NCI-H2227 (cell line): ENCODE results near the gene JMJD8.

Experiments used
- DNase-seq: peaks from one replicate; lab custom pipeline; 2025; ENCODE audit not compliant: unreplicated experiment; lab: John Stamatoyannopoulos, UW

Gene JMJD8

DNA sequence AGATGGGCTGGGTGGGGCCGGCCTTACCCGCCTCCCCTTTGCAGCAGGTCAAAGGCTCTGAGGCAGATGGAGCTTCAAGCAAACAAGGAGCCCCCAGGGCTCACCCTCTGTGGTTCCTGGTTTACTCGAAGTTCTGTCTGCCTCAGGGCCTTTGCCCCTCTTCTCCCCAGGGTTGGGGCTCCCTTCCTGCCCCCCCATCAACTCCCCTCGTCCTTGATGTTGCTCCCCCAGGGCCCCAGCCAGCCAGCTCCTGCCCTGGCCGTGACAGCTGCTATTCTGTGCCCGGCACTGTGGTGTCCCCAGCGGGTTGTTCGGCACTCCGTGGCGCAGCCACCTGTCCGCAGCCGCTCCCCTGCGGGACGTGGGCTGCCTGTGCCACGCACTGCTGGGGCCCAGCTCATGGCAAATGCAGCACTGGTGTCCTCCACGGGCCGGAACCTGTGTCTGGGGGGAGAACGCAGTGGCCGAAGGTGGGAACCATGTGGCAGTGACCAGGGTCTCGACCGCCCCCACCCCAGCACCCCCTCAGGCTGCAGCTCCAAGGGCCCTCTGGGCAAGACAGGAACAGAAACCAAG is 26.5 kb upstream of the JMJD8 start:
- no peak for DNase-seq

DNA sequence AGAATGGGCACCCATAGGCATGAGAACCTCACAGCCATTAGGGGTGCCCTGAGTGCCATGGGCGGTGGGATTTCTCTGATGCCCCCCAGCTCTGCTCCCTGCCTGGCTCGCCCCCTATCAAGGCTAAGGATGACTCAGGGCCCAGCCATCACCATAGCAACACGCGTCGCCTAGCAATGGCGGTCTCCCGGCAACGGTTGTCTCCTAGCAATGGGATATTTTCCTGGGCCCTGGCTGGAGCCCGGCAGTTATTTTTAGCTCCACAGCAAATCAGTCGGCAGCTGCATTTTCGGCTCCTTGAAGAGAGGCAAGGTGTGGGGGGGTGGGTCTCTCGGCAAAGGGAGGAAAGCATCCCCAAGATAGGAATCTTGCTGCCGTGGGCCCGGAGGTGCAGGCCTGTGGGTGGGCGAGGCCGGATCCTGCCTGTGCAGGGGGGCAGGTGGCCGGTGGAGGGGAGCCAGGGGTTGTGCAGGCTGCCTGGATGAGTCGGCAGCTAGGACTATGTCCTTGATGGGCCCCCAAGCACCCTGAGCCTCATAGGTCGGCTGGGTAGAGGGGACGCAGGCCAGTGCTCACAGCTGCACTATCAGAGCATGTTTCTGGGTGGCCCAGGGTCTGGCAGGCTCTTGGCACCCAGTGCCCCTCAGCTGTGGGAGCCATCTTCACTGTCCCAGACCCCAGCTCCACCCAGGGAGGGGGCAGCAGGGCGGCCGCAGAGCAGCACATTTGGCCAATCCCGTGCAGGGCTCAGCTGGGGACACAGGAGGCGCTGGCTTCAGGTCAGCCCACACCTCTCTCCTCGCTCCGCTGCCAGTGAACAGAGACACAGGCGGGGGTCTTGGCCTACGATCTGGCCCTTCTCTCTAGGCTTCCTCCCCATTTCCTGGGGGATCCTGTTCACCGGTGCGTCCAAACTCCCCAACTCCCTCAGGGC is 25.7 kb upstream of the JMJD8 start:
- DNase-seq, result peak; percentile 98

DNA sequence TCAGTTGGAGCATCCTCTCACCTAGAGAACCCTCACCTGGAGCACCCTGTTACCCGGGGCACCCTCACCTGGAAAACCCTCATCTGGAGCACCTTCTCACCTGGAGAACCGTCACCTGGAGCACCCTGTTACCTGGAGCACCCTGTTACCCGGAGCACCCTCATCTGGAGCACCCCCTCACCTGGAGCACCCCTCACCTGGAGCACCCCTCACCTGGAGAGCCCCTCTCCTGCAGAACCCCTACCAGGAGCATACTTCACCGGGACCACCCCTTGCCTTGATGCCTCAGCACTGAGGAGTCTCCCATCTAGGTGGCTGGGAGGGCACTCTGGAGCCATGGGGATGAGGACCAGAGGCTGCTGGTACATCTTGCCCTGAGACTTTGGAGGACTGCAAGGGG is 24.8 kb upstream of the JMJD8 start:
- DNase-seq, result no peak

DNA sequence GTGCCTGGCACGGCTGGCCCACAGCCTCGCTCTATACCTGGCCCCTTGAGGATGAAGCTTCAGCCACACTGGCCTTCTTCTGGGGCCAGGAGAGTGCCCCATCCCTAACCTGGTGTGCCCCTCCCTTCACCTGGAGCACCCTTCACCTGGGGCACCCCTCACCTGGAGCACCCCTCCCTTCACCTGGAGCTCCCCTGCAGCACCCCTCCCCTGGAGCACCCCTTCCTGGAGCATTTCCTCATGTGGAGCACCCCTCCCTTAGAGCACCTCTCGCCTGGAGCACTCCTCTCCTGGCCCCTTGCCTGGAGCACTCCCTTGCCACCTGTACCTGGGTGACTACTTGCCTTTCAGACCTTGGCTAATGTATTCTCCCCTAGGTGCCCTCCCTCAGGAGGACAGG is 23.9 kb upstream of the JMJD8 start:
- DNase-seq, result no peak

DNA sequence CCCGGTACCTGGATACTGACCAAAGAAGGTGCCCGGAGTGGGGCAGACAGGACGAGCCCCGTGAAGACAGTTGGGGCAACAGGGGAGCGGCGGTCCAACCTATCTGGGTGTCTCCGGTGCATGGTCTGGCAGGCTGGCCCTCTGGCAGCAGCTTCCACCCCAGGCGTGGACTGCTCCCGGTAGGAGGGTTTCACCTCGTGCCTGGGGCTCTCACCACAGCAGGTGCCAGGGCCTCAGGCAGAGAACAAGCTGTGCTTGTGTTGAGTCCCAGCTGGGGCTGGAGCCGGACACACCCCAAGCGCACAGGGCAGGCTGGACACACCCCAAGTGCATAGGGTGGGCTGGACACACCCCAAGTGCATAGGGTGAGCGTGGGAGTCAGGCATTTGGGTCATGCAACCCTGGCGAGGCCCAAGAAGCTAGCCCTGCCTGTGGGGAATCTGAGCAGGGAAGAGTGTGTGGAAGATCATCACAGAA is 23.0 kb upstream of the JMJD8 start:
- no peak for DNase-seq

DNA sequence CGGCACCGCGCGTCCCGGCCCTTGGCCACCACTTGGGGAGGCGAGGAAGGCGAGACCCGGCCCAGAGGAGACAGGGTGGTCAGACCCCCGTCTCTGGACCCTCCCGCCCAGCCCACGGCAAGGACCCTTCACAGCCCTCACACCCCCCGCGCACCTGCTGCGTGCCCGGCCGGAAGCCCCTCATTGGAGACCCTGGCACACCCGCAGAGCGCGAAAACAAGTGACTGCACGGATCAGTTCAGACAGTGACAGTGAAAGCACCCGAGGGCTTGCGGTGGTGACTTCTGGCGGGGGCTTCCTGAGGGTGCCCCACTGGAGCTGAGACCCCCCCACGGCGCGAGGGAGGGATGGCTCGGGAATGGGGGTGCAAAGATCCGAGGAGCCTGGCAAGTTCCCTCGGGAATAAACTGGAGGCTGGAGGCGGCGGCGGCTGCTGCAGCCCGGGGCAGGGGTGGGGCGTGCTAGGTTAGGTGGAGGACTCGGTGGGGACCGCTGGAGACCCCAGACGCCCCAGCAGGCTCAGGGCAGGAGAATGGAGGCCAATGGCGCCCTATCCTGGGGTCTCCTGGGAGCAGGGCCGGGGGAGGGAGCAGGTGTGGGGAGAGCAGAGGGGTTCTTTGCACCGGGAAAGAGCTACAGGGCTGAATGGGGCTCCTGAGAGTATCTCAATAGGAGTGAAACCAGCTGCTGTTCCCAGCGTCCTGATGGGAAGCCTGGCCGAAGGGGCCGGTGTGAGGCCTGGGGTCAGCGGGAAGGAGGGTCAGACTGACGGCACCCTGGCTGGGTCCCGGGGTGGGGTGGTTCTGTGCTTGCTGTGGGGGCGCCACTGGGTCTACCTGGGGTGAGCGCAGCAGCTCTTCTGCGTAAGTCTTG is 22.3 kb upstream of the JMJD8 start:
- DNase-seq, result peak; percentile 47

DNA sequence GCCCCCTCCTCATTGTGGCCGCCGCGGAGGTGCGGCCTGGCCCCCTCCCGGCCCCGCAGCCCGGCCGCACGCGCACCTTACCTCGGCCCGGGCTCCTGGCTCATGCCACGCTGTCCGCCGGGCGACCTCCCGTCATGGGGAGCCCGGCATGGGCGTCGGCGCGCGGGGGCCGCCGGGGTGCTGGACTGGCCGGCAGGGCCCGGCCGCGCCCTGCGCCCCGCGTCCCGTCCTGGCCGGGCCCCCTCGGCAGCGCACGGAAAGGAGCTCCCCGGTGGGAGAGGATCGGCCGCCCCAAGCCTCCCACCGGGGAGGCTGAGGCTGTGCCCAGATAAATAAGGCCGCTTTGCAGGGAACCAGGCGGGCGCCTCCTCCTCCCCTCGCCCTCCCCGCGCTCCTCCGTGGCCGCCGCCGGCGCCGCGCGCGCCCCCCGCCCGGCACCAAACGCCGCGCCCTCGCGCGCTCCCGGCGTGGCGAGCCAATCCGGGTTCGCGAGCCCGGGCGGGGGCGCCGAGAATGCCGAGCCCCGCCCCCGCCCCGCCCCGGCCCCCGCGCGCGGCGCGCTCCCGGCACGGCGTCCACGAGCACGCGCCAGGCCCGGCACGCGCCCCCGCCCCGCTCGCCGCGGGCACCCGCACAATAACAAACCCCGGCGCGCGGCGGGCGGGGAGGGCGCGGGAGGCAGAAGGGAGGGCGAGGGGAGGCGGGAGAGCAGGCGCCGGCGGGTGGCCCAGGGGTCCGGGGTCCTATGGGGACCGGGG is 21.5 kb upstream of the JMJD8 start, which contains the start of gene FBXL16:
Gene FBXL16 (minus strand): TSS at position 371 of the 758 bp plus-strand sequence. CDS start 8,396 bp downstream, outside the sequence.
- DNase-seq, result peak; percentile 94

DNA sequence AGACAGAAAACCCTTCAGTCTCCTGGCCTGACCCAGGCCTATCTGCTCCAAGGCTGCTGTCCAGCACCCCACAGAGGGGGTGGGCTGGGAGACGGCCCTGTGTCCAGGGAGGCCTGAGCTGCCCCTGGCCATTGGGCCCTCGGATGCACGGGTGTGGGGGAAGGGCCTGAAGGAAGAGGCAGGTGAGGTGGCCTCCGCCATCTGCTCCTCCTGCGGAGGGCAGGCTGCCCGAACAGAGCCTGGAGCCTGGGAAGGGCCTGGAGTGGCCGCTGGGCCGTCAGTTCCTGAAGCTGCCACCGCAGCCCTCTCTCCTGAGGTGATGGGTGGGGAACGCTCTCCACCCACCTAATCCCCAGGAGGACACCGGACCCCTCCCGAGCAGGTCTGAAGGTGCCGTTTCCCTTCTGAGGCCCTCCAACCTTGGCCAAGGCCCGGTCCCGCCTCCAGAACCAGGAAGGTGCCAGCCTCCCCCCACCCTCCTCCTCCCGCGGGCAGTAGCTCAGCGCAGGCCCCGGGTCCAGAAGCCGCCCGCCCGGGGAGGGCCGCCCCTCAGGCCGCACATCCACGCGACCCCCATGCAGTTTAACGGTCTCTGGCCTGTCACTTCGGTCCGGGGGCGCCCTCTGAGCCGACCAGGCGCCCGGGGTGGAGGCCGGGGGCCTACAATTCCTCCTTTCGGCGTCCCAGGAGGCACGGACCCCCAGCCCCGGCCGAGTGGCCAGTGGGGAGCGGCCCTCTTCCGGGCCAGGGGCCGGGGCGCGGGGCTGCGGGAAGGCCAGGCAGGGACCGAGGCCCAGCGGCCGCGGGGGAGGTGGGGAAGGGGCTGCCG is 20.6 kb upstream of the JMJD8 start:
- DNase-seq, result peak; percentile 40

DNA sequence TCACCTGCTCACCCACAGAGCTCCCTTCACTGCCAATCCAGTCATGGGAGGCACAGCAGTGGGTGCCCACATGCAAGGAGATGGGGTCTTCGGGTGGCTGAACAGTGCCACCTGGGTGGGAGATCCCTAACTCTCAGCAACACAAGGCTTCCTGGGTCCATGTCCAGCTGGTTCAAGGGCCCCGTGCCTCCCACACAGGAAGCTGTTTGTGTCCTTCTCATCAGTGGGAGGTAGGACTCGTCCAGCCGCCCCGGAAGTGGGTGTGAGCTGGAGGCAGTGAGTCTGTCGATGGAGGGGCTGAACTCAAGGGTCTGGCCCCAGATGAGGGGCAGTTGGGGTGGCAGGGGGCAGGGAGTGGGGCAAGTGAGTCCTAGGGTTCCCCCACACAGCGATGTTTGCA is 19.9 kb upstream of the JMJD8 start:
- no peak for DNase-seq

DNA sequence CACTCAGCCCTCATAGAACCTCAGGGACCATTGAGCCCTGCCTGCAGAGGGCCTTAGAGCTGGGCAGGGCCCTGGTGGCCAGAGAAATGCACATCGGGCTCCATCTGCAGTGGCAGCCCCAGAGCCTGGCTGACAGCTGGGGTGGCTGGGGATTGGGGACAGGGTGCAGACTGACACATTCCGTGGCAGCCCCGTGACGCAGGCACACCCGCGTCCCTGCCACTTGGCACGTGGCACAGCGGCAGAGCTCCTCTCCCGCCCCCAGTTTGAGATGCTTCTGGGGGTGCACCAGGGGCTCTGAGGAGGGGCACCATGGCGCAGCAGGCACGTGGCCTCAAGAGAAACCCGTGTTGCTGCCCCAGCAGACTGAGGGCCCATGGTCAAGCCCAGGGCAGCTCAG is 19.3 kb upstream of the JMJD8 start:
- DNase-seq, result no peak

DNA sequence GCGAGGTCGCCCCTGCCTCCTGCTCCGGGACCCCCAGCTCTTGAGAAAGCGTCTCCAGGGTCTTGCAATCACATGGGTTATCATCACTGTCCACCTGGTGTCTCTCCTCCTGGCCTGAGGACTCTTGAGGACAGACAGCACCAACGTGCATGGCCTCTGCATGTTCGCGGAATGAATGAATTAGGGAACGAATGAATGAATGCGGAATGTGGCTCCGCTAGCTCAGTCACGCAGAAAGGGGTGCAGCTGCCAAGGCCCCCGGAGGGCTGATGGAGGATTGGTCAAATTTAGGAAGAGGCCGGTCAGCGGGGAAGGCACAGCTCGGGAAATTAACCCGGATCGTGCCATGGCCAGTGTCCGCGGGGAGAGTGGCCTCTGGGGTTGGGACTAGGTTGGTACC is 18.2 kb upstream of the JMJD8 start:
- DNase-seq, result no peak

DNA sequence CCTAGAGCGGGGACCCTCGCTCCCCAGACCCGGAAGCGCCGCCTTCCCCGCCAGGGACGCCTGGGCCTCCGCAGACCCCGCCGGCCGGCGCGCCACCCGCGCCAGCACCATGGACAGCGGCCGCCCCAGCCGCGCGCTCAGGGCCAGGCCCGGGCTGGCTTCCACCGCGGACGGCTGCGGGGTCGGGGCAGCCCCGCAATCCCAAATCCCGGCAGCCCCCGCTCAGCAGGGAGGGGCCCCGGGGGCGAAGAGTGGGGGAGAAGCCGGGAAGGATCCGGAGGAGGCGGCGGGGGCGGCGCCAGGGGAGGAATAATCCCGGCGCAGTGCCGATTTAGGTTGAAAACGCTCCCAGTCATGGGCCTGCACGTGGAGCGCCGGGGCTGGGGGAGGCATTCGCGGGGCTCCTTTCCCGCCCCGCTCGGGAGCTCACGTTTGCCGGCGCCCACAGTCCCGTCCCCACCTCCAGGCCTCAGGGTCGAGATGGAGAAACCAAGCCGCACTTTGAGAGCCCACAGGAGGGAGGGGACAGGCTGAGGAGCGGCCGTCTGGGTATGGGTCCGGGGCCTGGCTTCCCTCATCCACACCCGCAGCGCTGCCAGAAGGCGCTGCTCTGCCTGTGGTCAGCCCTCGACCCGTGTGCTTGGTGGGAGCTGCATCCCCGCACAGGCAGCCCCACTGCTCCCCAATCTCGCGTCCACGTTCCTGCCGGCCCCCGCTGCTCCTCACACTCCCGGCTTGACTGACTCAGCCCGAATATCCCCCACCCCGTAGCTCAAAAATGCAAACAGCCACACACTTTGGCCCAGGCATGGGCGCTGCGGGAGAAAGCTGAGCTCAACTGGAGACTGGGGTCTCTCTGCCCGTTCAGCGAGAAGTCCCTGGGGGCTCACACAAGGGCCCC is 16.8 kb upstream of the JMJD8 start:
- no peak for DNase-seq

DNA sequence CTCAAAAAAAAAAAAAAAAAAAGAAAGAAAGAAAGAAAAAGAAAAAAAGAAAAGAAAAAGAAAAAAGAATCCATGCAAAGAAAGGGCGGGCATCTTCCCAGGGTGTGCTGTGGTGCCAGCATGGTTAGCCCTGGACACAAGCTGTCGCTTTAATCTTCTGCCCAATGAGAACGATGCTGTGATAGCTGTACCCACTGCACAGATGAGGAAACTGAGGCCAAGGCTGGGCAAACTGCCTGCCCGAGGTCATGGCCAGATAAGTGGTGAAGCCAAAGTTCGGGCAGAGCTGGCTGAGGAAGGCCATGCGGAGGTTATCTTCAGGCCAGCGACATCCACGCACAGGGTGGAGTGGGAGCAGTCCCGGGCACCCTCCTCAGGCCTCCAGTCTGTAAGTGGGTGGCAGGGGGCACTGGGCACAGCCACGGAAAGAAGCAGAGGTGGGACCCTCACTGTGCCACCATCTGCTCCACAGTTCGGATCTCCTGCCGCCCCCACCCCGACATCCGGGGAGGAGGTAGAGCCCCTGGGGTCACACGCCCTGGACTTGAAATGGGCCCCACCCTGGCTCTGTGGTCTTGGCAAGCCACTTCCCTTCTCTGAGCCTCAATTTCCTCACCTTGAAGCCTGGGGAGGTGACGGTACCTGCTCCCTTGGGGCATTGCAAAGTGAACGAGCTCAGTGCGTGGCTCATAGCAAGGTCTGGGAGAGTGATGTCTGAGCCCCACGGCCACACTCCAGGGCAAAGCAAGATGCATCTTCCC is 15.0 kb upstream of the JMJD8 start:
- no peak for DNase-seq

DNA sequence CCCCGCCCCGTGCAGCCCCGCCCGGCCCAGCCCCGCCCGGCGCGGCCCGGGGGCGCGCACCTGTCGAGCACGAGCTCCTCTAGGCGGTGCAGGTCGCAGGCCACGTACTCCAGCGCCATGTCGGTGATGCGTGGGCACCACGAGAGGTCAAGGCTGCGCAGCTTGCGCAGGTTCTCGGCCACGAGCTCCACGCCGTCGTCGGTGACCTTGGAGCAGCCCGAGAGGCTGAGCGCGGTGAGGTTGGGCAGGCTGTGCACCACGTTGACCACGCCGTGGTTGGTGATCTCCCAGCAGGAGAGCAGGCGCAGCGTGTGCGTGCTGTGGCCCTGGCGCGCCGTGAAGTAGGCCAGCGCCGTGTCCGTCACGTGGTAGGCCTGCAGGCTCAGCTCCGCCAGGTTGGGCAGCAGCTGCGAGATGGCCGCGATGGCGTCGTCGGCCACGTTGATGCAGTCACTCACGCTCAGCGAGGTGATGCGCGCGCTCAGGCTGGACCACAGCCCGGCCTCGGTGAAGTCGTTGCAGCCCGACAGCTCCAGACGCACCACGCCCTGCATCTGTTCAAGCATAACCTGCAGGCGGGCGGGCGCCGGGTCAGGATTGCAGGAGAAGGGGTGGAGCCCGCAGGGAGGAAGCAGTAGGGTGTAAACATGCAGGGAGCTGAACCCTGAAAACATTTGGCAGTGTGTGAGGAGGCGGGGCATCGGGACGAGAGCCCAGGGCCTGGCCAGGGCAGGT is 11.4 kb upstream of the JMJD8 start:
- no peak for DNase-seq

DNA sequence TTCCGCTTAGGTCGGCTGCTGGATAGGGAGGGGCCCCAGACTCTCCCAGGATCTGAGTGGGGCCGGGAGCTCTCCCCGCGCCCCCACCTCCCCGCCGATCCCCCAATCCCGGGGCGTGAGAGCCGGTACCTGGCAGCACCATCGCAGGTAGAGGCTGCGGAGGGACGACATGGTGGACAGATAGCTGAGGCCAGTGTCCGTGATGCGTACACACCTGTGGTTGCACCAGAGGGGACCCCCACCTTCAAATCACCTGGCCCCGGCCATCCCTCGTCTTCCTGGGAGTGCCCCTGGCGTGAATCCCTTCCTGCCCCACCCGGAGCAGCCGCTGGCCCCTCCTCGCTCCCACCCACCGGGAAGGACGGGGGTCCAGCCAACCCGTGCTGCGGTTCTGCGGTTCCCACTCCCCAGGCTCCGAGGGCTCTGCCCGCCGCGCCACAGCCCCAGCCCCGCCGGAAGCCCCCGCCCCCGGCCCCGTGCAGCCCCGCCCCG is 10.8 kb upstream of the JMJD8 start:
- DNase-seq, result no peak

DNA sequence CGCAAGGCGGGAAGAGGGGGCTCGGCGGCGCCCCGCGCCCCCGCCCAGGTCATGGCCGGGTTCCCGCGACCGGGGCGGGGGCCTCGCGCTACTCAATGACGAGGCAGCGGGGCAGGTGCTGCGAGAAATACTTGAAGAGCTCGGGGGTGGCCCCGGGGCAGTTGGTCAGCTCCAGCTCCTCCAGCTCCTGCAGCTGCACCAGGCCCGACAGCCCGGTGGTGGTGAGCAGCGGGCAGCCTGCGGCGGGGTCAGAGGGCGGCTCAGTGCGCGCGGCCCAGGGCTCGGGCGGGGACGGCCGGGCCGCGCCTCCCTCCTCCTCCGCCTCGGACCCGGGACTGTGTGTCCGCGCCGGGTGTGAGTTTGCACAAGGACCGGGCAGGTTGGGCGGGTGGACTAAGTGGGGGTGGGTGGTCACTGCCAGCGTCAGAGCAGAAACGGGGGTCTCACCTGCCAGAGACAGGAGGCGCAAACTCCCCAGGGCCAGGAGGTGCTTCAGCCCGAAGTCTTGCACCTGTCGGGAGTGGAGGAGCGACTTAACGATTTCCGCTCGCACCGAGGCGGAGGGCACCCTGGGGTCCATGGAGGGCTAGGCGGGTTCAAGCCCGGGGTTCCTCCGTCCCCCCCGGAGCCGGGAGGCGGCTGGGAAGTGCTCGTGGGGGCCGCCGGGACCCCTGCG is 10.2 kb upstream of the JMJD8 start:
- DNase-seq, result no peak

DNA sequence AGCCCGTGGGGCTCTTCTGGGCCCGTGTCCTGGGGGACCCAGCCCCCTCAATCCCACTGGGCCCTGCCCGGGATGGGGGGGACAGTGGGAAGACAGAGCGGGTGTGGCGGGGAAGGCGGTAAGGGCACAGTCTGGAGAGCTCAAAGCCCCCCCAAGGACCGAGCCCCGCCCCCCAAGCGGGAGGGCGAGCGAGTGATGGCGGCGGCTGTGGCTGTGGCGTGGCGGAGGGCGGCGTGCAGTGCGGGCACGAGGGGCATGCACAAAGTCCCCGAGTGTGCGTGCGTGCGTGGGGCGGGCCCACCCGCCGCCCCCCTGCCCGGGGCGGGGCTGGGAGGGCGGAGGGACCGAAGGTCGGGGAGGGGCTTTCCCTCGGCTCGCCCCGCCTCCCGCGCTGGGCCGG is 9.6 kb upstream of the JMJD8 start:
- DNase-seq, result no peak
